GM12801 (cell line): ENCODE results near the gene TRIAP1.

Source experiments
- TF ChIP-seq, protein P1 (sequence below): IDR thresholded peaks from one replicate; pipeline ENCODE4 v1.5.1; 2011; ENCODE audit warnings: control low read depth; ENCODE audit not compliant: insufficient read length; ENCODE audit errors: extremely low read depth

The TRIAP1 gene

GRCh38 chr12:120453977-120454376 is 7.8 kb upstream of the TRIAP1 start:
- TF ChIP-seq, protein P1, sequence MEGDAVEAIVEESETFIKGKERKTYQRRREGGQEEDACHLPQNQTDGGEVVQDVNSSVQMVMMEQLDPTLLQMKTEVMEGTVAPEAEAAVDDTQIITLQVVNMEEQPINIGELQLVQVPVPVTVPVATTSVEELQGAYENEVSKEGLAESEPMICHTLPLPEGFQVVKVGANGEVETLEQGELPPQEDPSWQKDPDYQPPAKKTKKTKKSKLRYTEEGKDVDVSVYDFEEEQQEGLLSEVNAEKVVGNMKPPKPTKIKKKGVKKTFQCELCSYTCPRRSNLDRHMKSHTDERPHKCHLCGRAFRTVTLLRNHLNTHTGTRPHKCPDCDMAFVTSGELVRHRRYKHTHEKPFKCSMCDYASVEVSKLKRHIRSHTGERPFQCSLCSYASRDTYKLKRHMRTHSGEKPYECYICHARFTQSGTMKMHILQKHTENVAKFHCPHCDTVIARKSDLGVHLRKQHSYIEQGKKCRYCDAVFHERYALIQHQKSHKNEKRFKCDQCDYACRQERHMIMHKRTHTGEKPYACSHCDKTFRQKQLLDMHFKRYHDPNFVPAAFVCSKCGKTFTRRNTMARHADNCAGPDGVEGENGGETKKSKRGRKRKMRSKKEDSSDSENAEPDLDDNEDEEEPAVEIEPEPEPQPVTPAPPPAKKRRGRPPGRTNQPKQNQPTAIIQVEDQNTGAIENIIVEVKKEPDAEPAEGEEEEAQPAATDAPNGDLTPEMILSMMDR: no peak

DNA sequence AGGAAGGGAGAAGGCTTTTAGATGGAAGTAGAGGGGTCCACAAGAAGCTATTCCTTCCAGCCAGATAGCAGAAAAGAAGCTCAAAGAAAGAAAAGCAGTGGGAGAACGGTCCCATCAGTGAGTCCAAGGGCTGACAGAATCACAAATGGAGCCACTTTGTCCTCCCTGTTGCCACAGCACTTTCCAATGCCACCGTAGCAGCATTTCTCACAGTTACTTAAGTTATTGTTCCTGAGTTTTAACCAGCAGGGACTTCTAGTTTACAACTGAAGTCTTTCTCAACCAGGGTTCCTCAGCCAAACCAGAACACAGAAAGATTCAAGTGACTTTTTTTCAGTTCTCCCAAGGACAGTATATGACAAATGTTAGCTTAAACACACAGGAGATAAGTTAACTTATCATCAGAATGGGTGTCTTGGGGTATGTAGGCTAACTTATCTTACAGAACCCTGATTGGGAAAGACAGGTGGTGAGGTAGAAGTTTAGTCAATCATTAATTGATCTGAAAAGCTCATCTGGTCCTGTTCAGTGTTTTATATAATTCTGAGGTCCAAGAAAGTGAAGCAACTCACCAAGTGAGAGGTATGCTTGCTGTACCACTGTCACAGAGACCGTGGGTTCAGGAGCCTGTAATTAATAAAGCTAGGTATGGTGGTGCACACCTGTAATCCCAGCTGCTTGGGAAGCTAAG is 7.0 kb upstream of the TRIAP1 start:
- TF ChIP-seq, protein P1: no peak

GRCh38 chr12:120447992-120448391 is 1.8 kb upstream of the TRIAP1 start:
- TF ChIP-seq, protein P1: no peak

GRCh38 chr12:120444676-120445075 is 1.5 kb downstream of the TRIAP1 start:
- TF ChIP-seq, protein P1: no peak

GRCh38 chr12:120439646-120440247 is 6.4 kb downstream of the TRIAP1 start:
- TF ChIP-seq, protein P1: no peak

DNA sequence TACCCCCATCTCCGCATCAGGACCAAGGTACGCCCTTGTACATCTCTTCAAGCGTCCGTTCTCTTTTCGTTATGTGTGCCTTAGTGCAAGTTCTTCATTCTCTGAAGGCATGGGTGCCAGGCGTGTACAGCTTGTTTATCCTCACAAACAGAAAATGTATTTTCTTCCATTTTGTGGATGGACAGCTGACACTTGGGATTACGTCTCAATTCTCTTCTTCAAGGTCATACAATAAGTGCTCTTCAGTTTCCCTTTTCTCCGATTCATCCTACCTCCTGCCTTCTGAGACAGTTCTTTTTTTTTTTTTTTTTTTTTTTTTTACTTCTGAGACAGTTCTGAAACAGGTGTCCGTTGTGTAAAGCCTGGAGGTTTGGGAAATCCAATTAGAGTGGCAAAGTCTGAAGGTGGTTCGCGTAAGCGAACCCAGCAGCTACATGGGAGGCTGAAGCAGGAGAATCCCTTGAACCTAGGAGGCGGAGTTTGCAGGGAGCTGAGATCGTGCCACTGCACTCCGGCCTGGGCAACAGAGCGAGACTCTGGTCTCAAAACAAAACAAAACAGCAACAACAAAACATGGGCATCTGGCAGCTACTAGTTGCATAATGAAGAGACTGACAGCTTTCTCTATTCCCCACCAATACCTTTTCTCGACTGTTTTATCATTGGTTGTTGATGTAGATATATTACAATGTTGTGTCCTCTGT is 7.5 kb downstream of the TRIAP1 start:
- TF ChIP-seq, protein P1: no peak

DNA sequence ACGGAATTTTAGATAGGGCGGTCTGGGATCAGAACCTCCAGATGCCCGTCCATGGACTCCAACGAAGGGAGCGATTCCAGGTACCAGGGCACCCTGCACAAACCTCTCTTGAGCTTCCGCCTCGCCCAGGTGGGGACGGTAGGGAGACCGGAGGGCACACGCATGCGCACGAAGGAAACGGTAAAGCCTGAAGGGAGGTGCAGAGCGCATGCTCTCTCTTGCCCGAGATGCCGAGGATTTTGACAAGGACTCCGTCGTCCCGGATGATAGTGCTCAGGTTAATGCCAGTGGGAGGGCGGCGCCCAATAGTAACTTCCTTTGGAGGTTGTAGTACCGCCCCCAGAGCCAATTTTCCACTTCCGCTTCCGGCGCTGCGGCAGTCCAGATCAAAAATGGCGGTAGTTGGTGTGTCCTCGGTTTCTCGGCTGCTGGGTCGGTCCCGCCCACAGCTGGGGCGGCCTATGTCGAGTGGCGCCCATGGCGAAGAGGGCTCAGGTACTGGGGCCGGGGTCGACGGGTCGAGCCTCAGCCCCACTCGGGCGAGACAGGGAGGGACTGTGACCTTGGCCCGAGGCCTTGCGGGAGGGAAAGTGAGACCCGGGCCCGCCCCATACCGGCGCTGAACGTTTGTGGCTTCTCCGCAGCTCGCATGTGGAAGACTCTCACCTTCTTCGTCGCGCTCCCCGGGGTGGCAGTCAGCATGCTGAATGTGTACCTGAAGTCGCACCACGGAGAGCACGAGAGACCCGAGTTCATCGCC is 8.3 kb downstream of the TRIAP1 start, which contains the start of gene COX6A1:
COX6A1 (plus strand) TSS at position 379 of the 760 bp plus-strand sequence; CDS start at position 393, 14 bp downstream.
- TF ChIP-seq, protein P1: no peak
